Adipose tissue (tissue), 3 donors: ENCODE results near the gene IL18. TPM values are rescaled to one million over a fixed set of nuclear protein-coding genes. Genes with fewer than 3 reads are reported as not detected.
"Not testable (repeated sequence)": the region's sequence is repeated elsewhere in the genome, so short reads cannot be mapped to it uniquely, and the experiment has no call there.

Experiments
- H3K27ac ChIP-seq: one replicate; pipeline ENCODE4 v1.5.1; 2013; ENCODE audit warnings: low read depth, low read length
- WGBS, 3 donors: extraction: QIAGEN DNeasy Blood & Tissue Kit; methylation state at CpG; one replicate each; pipeline ENCODE4 v1.1.7; 2013; 5-methylcytosine and 5-hydroxymethylcytosine counted together
- polyA plus RNA-seq, 3 donors: library from polyadenylated mRNA; stranded (reverse); fragments of 200-250 nt; gene quantifications; one replicate each; pipeline ENCODE4 v1.2.3, GENCODE V29; 2013
- donor health status: healthy with polysubstance abuse.
- donor health status: Bipolar disorder and iron deficiency.
- donor health status: healthy.

Gene IL18
- polyA plus RNA-seq, 3 donors, result 3.2 to 26.2 (median 5.5) TPM

DNA sequence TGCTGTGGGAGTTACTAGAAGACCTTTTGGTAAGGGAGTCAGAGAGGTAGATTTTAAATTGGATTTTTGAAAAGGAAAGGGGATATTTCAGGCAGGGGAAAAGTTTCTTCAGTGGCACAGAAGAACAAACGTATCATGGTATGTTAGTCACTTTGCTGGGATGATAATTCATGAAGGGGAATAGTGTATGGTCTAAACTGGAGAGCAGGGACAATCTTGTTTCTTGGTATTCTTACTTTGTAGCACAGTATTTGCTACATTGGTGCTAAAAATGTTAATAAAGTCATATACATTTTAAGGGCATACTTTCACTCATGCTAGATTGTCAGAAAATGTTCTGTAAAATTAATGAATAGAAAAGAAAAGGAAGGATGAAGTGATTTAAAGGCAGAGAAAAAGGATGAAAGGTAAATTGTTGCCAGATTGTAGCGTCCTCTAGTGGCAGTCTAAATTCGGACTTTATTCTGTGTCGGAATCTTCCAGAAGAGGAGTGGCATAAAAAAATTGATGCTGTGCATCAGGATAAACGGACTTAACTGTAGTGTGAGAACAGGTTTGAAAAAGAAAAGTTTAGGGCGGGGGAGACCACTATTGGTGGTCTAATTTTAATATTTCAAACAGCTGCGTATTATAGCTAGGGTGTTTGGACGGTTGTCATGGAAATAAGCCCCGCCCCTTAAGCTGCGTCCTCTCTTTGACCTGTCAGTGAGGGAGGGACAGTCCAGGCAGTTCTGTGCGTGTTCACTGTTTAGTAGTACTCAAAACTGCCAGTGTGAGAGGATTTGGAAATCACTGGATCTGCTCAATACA lies 11.1 kb upstream of the IL18 start, which contains the start of gene BCO2:
TSS of gene BCO2 (plus strand) at position 724 of the 810 bp plus-strand sequence. CDS start 90 bp downstream, outside the sequence.
- 5 to 6% (median 6%) methylated on average over 11 of the region's 11 CpGs for WGBS, 3 donors
- no peak within 1 kb of the TSS for H3K27ac ChIP-seq

DNA sequence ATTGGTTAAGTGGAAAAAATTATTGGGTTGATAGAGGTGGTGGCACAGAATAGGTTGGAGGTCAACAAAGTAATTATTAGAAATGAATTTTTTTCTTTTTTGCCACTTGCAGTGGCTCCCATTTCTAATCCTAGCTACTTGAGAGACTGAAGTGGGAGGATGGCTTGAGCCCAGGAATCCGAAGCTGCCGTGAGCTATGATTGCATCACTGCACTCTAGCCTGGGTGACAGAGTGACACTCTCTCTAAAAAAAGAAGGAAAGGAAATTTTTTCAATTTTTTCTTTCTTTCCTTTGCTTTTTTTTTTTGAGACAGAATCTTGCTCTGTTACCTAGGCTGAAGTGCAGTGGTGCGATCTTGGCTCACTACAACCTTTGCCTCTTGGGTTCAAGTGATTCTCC lies 9.3 kb upstream of the IL18 start:
- WGBS, 3 donors, result 49 to 86% (median 59%) methylated on average over 3 of the region's 3 CpGs
- no peak overlapping the region for H3K27ac ChIP-seq

DNA sequence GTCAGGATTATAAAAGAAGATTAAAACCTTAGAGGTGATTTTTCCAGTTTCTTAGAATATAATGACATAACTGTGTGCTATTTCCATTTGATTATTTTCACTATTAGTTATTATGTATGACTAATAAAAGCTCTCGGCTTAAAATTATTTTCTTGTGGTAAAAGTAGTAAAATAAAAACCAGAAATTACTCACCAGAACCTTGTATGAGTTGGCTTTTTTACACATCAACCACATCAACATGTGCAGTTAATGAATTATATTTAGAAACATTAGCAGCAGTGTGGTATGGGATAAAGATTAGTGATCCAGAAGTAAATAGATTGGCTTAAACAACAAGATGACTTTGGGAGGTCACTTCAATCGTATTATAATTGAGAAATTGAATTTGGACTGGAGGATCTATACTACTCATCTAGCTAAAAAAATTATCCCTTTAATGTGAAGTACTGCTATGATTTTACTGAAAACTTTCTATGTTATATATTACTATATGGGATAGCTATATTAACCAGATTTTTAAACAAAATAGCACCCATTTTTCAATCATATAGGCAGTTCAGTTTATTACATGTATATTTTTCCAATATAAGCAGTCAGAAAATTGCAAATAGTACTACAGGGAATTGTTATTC lies 8.6 kb upstream of the IL18 start:
- H3K27ac ChIP-seq, result no peak overlapping the region
- WGBS, 3 donors, result 49 to 67% (median 51%) methylated on average over 2 of the region's 2 CpGs

DNA sequence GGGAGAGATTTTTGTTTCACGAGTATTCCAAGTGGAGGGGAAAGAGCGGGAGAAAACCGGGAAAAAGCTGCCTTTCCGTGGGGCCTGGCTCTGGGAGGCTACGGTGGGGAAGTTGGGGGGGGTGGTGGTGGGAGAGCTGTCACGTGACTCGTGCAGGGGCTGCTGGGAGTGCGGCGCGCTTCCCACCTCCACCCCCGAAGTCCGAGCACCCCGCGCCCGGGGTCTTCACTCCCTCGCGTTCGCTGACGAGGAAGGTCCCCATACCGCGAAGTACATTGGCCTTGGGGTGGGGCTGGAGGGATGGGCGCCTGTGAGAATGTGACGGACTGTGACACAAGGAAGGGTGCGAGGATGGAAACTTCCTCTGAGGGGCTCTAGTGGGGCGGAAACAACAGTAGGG lies 3.3 kb upstream of the IL18 start, which contains the start of gene TEX12:
TSS of gene TEX12 (plus strand) at position 228 of the 400 bp plus-strand sequence. CDS start 1,897 bp downstream, outside the sequence.
- WGBS, 3 donors, result 74 to 88% (median 84%) methylated on average over 25 of the region's 25 CpGs
- no peak within 1 kb of the TSS for H3K27ac ChIP-seq

DNA sequence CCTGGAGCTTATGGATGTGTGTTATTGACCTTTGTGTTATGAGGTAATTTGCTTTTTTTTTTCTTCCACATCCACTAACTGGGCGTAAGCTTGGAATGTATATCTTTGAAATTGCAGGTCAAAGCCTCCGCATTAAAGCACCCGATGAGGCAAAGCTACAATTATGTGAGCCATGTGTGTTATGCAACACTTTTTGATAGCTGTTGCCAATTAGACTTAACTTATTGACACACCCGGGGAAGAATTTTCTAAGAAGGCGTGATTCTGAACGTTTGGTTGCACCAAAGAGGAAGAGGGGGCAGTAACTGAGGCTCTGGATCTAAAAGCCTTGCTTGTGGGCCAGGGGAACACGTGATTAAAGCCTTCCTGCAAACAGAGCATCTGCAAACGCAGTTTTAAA lies 2.7 kb upstream of the IL18 start:
- no peak overlapping the region for H3K27ac ChIP-seq
- 47 to 73% (median 47%) methylated on average over 8 of the region's 8 CpGs for WGBS, 3 donors

DNA sequence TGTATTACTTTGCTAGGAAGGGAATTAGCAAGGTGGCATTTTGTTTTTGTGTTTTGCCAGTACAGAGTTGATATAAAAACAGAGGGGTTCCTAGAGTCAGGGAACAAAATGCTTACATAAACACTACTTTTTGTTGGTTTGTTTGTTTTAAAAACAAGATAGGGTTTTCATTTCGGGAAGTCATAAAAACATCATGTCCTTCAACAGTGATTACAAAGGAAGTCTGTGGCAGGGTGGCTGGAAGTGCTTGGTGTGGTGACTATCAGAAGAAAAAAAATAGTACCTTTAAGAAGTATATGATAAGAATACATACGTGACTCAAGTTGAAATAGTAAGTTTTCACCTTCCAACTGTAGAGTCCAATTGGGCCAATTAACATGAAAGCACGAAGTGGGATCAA lies 1.2 kb upstream of the IL18 start:
- no peak overlapping the region for H3K27ac ChIP-seq
- WGBS, 3 donors, result 55 to 64% (median 56%) methylated on average over 3 of the region's 3 CpGs

DNA sequence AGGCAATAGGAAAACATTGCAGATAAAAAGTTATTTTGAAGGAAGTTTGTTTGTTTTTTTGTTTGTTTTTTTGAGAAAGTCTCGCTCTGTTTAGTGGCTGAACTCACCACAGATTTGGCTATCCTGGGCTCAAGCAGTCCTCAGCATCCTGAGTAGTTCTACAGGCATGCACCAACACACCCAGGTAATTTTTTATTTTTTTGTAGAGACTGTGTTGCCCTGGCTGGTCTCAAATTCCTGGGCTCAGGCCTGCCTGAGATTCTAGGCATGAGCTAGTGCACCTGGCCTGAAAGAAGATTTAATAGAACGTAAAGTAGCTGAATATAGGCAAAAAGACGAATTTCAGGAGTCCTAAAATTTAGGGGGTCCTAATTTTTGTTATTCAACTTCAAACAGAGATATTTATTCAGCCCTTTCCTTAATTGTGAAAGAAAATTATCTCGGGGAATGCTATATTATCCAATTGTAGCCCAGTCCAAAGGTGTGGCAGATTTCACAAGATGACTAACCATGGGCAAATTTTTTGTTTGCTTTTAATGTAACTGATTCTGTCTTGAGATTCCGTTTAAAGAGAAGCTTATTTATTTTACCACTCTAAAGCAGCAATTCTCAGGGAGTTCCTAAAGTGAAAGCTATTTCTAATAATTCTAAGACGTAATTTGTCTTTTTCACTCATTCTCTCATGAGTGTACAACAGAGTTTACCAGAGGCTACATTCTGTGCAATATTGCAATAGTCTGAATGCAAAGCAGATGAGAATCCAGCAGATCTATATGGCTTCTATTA lies 940 bp downstream of the IL18 start:
- H3K27ac ChIP-seq, result no peak overlapping the region
- WGBS, 3 donors, result 60 to 65% (median 60%) methylated on average over 6 of the region's 6 CpGs

DNA sequence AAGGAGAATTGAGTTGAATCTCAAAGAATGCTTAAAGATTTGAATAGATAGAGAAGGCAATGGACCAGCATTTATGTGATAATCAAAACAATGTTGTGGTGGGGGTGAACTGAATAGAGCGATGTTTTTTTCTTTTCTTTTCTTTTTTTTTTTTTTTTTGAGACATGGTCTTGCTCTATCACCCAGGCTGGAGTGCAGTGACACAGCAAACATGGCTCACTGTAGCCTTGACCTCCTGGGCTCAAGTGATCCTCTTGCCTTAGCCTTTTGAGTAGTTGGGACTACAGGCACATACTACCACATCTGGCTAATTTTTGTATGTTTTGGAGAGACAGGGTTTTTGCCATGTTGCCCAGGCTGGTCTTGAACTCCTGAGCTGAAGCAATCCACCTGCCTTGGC lies 1.7 kb downstream of the IL18 start:
- H3K27ac ChIP-seq, result not testable (repeated sequence)
- WGBS, 3 donors, result 90 to 95% (median 94%) methylated on average over 1 of the region's 1 CpG

DNA sequence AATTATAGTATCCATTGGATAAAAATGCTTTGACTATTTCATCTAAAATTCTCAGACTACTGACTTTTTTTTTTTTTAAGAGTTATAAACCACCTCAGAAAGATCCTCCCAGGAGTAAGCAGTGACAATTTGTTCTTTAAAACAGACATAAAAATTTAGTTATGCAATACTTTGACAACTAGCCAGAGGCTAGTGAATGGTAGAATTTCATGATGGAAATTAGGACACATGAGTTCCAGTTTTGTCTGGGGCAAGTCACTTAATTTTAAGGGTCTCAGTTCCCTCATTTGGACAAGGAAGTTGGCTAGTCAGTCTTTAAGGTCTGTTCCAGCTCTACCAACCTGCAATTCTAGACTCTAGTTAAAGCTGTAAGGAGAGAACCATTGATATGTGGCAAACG lies 2.9 kb downstream of the IL18 start:
- WGBS, 3 donors, result 42 to 53% (median 48%) methylated on average over 1 of the region's 1 CpG
- no peak overlapping the region for H3K27ac ChIP-seq

DNA sequence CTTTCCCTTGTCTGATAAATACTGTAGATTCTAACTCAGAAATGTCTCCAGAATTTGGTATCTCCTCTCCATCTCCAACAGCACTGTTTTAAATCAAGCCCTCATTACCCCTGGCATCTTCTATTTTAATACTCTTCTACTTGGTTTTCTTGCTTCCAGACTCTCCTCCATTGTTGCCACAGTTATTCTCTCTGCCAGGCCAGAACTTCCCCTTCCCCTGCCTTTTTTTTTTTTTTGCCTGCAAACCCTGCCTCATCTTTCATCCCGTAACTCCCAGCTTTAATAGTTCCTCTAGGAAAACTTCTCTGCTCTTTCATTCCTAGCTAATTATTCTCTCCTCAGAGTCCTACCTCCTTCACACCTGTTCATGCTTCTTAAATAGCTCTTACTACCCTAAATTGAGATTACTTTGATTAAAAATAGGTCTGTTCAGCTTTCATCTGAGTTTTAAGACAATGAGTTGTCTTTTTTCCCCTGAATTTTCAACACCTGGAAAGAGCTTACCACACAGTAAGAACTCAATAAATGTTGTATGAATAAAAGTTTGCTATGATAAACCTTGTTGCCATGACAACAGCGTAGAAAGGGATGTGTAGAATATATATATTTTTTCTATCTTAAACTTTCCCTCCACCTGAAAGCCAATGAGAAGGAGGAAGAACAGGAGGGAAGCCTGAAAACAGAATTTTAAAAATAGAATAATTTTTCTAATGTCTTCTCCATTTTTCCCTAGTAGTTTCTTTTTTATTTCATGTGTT lies 3.6 kb downstream of the IL18 start:
- no peak overlapping the region for H3K27ac ChIP-seq
- 46 to 90% (median 68%) methylated on average over 2 of the region's 2 CpGs for WGBS, 3 donors

DNA sequence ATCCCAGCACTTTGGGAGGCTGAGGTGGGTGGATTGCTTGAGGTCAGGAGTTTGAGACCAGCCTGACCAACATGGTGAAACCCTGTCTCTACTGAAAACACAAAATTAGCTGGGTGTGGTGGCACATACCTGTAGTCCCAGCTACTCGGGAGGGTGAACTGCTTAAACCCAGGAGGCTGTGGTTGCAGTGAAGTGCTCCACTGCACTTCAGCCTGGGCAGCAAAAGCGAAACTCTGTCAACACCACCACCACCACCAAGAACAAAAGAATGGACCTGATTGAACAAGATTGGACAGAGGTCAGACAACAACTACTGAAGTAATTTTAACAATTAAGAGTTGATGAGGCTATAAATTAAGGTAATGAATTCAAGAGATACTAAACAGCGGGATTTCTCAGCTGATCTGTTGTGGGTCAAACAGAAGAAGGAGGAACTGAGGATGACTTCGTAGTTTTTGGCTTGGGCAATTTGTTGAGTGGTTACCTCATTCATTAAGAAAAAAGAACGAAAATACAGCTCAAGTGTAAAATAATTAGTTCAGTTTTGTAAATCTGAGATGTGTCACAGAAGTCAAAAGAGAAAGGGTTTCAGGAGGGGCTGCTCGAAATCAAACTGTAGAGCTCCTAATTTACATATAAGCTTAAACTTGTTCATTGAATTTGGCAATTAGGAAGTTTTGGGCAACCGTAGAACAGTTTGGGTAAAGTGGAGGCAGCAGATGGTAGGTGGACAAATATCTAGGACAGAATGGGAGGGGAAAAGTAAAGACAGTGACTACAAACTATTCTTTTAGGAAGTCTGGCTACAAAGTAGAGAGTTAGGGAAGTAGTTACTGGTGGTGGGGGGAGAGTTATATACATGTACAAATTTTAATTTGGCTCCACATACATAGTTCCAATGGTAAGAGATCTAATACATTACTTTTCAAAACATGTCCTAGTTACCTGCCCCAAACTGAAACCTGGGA lies 4.5 kb downstream of the IL18 start:
- WGBS, 3 donors, result 59 to 88% (median 69%) methylated on average over 7 of the region's 7 CpGs

DNA sequence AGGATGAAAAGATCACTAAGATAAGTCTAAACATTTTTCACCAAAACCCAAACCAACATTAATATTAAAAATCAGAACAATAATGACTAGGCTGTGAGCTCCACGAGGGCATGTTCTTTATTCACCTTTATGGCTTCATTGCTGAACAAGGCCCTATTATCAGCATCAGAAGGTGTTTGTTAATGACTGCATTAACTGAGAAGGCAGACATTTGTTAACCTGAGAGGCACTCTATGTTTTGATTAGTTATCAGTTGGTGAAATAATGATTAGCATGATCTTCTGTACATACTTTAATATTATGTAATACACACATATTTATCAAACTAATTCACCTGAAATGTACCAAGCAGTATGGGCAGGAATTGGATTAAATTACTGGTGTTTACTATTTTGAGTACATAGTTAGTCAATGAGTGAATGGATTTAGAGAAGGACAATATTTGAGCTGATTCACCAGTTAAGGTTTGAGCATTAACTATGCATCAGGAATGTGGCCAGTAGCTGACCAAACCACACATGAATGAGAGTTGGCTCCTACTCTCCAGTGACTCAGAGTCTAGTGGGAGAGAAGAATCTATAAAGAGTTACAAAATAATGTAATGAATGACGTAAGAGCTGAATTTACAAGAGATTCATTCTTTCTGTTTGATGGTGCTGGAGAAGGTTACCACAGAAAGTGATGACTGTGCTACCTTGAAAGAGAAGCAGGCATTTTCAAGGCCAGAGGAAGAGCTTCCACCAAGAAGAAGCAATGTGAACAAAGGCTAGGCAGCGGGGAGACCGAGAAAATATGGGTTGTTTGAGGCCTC lies 6.7 kb downstream of the IL18 start:
- no peak overlapping the region for H3K27ac ChIP-seq
- 62 to 75% (median 68%) methylated on average over 4 of the region's 4 CpGs for WGBS, 3 donors

More for the DNA sequence above, 4.5 kb downstream of the IL18 start:
- H3K27ac ChIP-seq, result no peak overlapping the region

DNA sequence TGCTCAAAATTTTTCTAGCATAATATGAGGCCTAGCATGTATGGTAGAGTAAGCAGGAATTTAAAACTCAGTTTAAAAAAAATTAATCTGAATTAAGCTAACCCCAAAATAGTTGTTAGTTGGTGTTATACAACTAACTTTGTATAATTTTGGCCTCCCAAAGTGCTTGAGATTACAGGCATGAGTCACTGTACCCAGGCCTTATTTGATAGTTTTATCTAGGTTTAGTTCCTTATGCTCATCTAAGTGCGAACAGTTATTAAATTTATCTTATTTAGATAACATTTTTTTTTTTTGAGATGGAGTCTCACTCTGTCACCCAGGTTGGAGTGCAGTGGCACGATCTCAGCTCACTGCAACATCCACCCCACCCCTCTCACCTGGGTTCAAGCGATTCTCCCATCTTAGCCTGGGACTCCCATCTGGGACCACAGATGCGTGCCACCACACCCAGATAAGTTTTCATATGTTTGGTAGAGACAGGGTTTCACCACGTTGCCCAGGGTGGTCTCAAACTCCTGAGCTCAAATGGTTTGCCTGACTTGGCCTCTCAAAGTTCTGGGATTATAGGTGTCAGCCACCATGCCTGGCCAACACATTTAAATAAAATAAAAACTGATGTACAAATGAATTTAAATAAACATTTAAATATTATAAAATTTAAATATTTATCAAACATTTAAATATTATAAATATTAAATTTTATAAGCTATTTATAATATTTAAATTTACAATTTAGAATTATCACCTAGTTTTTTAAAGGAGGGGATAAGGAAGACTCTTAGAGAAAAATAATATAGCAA lies 7.5 kb downstream of the IL18 start:
- no peak overlapping the region for H3K27ac ChIP-seq
- 76 to 88% (median 87%) methylated on average over 5 of the region's 5 CpGs for WGBS, 3 donors

DNA sequence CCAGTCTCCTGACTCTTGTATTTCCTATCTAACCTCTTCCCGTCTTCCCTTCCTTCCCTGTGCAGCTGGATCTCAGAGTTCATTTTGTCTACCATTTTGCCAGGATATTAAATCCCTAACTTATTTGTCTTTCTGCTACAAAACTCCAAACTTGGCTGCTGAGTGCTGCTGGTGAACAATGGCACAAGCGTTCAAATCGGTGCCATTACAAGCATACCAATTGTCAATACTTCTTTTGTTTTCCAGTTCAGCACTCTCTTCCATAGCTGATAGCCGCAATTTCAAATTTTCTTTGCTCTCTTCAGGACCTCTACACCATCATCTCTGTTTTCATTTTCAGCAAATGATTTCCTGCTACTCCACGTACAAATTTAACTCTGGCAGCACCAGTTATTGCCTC lies 13.4 kb downstream of the IL18 start:
- H3K27ac ChIP-seq, result no peak overlapping the region
- WGBS, 3 donors, result 79 to 84% (median 80%) methylated on average over 5 of the region's 5 CpGs

DNA sequence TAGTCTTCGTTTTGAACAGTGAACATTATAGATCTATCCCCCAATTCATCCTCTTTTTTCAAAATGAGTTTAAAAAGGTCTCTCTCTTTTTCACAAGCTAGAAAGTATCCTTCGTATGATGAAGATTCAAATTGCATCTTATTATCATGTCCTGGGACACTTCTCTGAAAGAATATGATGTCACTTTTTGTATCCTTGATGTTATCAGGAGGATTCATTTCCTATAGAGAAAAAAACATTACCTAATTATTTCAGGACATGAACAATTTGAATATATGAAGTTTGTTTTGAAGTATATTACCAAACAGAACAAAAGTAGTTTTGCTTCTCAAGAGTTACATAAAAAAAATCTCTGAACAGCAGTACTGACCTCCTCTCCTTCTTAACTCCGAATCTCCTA lies 20.3 kb downstream of the IL18 start:
- H3K27ac ChIP-seq, result no peak overlapping the region
- 82 to 93% (median 92%) methylated on average over 3 of the region's 3 CpGs for WGBS, 3 donors

DNA sequence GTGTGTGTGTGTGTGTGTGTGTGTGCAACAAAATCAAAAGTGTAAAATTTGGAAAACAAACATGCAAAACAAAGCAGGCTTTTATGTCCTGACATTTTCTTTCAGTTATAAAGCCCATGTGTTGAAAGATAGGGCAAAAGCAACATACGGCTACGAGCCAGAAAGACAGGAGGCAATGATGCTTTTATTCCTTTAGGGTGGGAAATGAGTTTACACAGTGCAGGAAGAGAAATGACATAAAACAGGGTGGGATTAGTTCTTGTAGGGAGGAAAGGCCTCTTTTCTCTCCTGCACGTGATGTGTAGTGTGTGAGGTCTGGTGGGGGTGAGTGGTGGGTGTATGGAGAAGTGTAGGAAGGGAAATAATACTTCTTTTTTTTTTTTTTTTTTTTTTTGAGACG lies 29.4 kb downstream of the IL18 start:
- no peak overlapping the region for H3K27ac ChIP-seq
- 80 to 93% (median 85%) methylated on average over 3 of the region's 4 CpGs for WGBS, 3 donors
